ENCODE measurements around the gene MEX3C.

DNA sequence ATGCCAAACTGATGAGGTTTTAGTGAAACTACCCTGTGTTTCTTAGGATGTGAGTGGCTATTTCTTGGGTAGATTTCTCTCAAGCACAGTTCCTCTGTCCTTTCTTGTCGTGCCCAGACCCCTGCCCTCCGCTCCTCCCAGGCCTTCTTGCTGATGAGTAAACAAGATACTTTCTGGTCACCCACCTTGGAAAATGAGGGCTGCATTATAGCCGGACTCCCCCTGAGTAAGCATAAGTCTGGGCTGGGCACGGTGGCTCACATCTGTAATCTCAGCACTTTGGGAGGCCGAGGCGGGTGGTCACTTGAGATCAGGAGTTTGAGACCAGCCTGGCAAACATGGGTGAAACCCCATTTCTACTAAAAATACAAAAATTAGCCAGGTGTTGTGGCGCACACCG lies 58.5 kb downstream of the MEX3C start:
- TF ChIP-seq, protein P1, sequence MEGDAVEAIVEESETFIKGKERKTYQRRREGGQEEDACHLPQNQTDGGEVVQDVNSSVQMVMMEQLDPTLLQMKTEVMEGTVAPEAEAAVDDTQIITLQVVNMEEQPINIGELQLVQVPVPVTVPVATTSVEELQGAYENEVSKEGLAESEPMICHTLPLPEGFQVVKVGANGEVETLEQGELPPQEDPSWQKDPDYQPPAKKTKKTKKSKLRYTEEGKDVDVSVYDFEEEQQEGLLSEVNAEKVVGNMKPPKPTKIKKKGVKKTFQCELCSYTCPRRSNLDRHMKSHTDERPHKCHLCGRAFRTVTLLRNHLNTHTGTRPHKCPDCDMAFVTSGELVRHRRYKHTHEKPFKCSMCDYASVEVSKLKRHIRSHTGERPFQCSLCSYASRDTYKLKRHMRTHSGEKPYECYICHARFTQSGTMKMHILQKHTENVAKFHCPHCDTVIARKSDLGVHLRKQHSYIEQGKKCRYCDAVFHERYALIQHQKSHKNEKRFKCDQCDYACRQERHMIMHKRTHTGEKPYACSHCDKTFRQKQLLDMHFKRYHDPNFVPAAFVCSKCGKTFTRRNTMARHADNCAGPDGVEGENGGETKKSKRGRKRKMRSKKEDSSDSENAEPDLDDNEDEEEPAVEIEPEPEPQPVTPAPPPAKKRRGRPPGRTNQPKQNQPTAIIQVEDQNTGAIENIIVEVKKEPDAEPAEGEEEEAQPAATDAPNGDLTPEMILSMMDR (IDR thresholded peaks at IDR 0.05), result no peak
- no peak for TF ChIP-seq EP300 (IDR thresholded peaks at IDR 0.05)
- TF ChIP-seq POLR2A (IDR thresholded peaks at IDR 0.05), result no peak

Data from stomach (tissue), 4 donors.